WI38 (cell line): Measurements from ENCODE around the gene ZNF613.
A peak's percentile ranks its signal among the peaks of the same experiment; 100 is the strongest.

ENCODE experiments used
- H3K4me3 ChIP-seq: 2 replicates; pipeline ENCODE4 v1.5.1; 2011; ENCODE audit warnings: low read depth, mild to moderate bottlenecking, control low read depth, low read length
- CTCF ChIP-seq: IDR thresholded peaks from 2 replicates; pipeline ENCODE4 v1.5.1; 2012; ENCODE audit warnings: low read depth, mild to moderate bottlenecking, control low read depth, low read length

Gene ZNF613

GRCh38 chr19:51919606-51920005 is 7.7 kb upstream of the ZNF613 start:
- TF ChIP-seq CTCF, result no peak
- H3K4me3 ChIP-seq, result no peak overlapping the region

DNA sequence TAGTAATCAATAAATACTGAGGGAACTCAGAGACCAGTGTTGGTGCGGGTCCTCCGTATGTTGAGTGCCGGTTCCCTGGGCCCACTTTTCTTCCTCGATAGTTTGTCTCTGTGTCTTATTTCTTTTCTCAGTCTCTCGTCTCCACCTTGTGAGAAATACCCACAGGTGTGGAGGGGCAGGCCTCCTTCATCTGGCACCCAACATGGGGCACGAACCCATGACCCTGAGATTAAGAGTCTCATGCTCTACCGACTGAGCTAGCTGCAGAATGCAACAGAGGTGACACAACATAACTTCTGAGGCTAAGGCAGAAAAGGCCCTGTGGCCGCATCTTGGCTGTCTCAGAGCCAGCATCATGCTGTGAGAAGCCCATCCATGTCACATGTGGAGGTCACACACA is 5.3 kb upstream of the ZNF613 start:
- no peak for TF ChIP-seq CTCF
- no peak overlapping the region for H3K4me3 ChIP-seq

DNA sequence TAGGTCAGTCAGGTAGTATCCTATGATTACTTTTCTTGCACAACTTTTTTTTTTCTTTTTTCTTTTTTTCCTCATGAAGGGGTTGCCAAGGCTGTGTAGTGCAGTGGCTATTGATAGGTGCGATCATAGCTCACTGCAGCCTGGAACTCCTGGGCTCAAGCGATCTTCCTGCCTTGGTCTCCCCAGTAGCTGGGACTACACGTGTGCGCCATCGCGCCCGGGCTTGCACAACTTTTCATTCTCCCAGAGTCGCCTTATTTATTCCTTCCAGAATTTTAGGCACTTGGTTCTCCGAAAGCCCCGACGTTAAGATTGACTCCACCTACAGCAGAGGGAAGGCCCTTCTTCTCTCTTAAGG is 867 bp upstream of the ZNF613 start:
- peak overlapping the region; percentile 89 for H3K4me3 ChIP-seq

GRCh38 chr19:51927859-51928258 is 587 bp downstream of the ZNF613 start:
- TF ChIP-seq CTCF, result no peak
- H3K4me3 ChIP-seq, result peak overlapping the region; percentile 89

More for the DNA sequence above, 867 bp upstream of the ZNF613 start:
- no peak for TF ChIP-seq CTCF

GRCh38 chr19:51931921-51932320 is 4.6 kb downstream of the ZNF613 start:
- TF ChIP-seq CTCF, result no peak
- H3K4me3 ChIP-seq, result no peak overlapping the region

DNA sequence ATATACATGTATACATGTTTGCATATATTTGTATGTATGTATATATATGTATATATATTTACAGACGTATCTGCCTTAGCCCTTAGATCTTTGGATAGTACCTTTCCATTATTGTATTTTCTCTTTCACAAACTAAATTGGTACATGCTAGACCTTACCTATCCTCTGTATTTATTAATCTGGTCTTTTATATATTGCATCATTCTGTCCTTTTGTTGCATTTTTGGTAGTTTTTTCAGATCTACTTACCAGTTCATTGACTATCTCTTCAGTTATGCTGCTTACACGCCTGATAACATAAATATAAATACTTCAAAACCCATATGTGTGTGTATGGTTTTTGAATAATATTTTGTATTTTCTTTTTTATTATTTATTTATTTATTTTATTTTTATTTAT is 11.7 kb downstream of the ZNF613 start:
- no peak for TF ChIP-seq CTCF
- H3K4me3 ChIP-seq, result no peak overlapping the region

- no peak overlapping the region for H3K4me3 ChIP-seq
- TF ChIP-seq CTCF, result no peak
Observed at GRCh38 chr19:51944798-51945552, 17.7 kb downstream of the ZNF613 start.
